B cell (primary cell): Measurements from ENCODE around the gene NFIB. TPM values are rescaled to one million over a fixed set of nuclear protein-coding genes. Genes with fewer than 3 reads are reported as not detected.

ENCODE experiments used
- ATAC-seq: fragments of 200-7000 bp; cut with Tn5 transposase; one replicate; pipeline ENCODE4 v1.10.0; 2021; ENCODE audit warnings: low read depth, mild to moderate bottlenecking, moderate number of reproducible peaks, moderate library complexity
- CTCF ChIA-PET: fragments of 350-600 bp; sonication (Branson Sonifier 250); formaldehyde crosslinking; loops from one replicate; lab custom pipeline; 2021; ENCODE audit warnings: antibody characterized with exemption, inconsistent platforms; lab: Charles Lee
- POLR2A ChIA-PET: fragments of 350-600 bp; sonication (Branson Sonifier 250); formaldehyde crosslinking; loops from one replicate; lab custom pipeline; 2021; ENCODE audit warnings: antibody characterized with exemption; lab: Charles Lee
- DNase-seq: peaks from one replicate; pipeline ENCODE4 v3.0.0; 2013
- H2AFZ ChIP-seq: 2 replicates; pipeline ENCODE4 v1.6.1; 2012; ENCODE audit warnings: mild to moderate bottlenecking, low read depth, low read length; ENCODE audit not compliant: insufficient read depth, poor library complexity, severe bottlenecking
- H3K27ac ChIP-seq, 2 donors: 1 replicate in 1 of 2; 2 replicates in 1 of 2; pipeline ENCODE4 v1.5.1; 2012 to 2013; ENCODE audit warnings: low read length in 2 of 2, mild to moderate bottlenecking in 2 of 2, moderate library complexity in 1 of 2
- H3K27me3 ChIP-seq, 4 experiments: fragments of 200-600 bp in 1 of 4; sonication (generic) in 1 of 4; replicated peaks in 1 of 4; 1 replicate in 2 of 4; 2 replicates in 2 of 4; pipeline versions ENCODE4 v1.6.1 to v1.7.0; 2013 to 2016; ENCODE audit warnings: low read length in 3 of 4, mild to moderate bottlenecking in 2 of 4, mixed read lengths in 1 of 4, moderate library complexity in 1 of 4; ENCODE audit not compliant: insufficient read depth in 4 of 4, control insufficient read depth in 3 of 4; ENCODE audit errors: control extremely low read depth in 1 of 4
- H3K36me3 ChIP-seq, 2 experiments: replicated peaks in 1 of 2; 1 replicate in 1 of 2; 2 replicates in 1 of 2; pipeline versions ENCODE4 v1.6.1 to v1.7.1; 2013; ENCODE audit warnings: low read length in 1 of 2; ENCODE audit not compliant: insufficient read depth in 2 of 2, control insufficient read depth in 1 of 2; ENCODE audit errors: control extremely low read depth in 1 of 2, extremely low read depth in 1 of 2
- H3K4me1 ChIP-seq, 2 donors: fragments of 200-600 bp in 1 of 2; sonication (generic) in 1 of 2; 1 replicate in 1 of 2; 2 replicates in 1 of 2; pipeline versions ENCODE4 v1.5.1 to v1.6.1; 2013 to 2017; ENCODE audit warnings: low read length in 2 of 2; ENCODE audit not compliant: control insufficient read depth in 2 of 2, insufficient read depth in 2 of 2
- H3K4me2 ChIP-seq: replicated peaks from 2 replicates; pipeline ENCODE3; 2012; ENCODE audit warnings: mild to moderate bottlenecking, low read depth, low read length; ENCODE audit not compliant: poor library complexity, severe bottlenecking
- H3K4me3 ChIP-seq, 5 experiments: fragments of 200-600 bp in 1 of 5; sonication (generic) in 1 of 5; 1 replicate in 3 of 5; 2 replicates in 2 of 5; pipeline versions ENCODE4 v1.5.1 to v1.7.0; 2011 to 2016; ENCODE audit warnings: low read length in 4 of 5, mild to moderate bottlenecking in 4 of 5, low read depth in 2 of 5, control low read depth in 1 of 5, moderate library complexity in 1 of 5; ENCODE audit not compliant: insufficient read depth in 1 of 5; ENCODE audit errors: control extremely low read depth in 1 of 5, extremely low read depth in 1 of 5
- H3K79me2 ChIP-seq: fragments of 200-600 bp; sonication (generic); one replicate; pipeline ENCODE4 v1.6.0; 2016; ENCODE audit warnings: low read length; ENCODE audit not compliant: control insufficient read depth, insufficient read depth
- H3K9ac ChIP-seq: fragments of 200-600 bp; sonication (generic); 2 replicates; pipeline ENCODE4 v1.6.1; 2017; ENCODE audit warnings: mild to moderate bottlenecking, low read length, moderate library complexity
- H3K9me3 ChIP-seq, 3 donors: one replicate each; pipeline versions ENCODE4 v1.6.1 to v1.7.1; 2013; ENCODE audit warnings: low read length in 2 of 3; ENCODE audit not compliant: control insufficient read depth in 2 of 3, insufficient read depth in 1 of 3; ENCODE audit errors: control extremely low read depth in 1 of 3
- H4K20me1 ChIP-seq: 2 replicates; pipeline ENCODE4 v1.6.0; 2012; ENCODE audit warnings: mild to moderate bottlenecking, low read length; ENCODE audit not compliant: insufficient read depth, control insufficient read depth, poor library complexity, severe bottlenecking
- H3K27ac Mint-ChIP-seq: one replicate; pipeline ENCODE4 v1.8.0; 2021; ENCODE audit warnings: mixed read lengths
- H3K27me3 Mint-ChIP-seq: one replicate; pipeline ENCODE4 v1.8.0; 2021; ENCODE audit warnings: mixed read lengths
- H3K4me1 Mint-ChIP-seq: one replicate; pipeline ENCODE4 v1.8.0; 2021; ENCODE audit warnings: mixed read lengths
- H3K4me3 Mint-ChIP-seq: one replicate; pipeline ENCODE4 v1.8.0; 2021; ENCODE audit warnings: mixed read lengths
- H3K9me3 Mint-ChIP-seq: one replicate; pipeline ENCODE4 v1.8.0; 2022; ENCODE audit warnings: mixed read lengths; ENCODE audit not compliant: insufficient read depth
- EZH2 ChIP-seq: IDR thresholded peaks from 2 replicates; pipeline ENCODE4 v1.6.1; 2012; ENCODE audit warnings: borderline replicate concordance, low read depth, mild to moderate bottlenecking, moderate library complexity, low read length; ENCODE audit not compliant: insufficient read depth, poor library complexity, severe bottlenecking
- WGBS: methylation state at CpG from one replicate; pipeline ENCODE4 v1.1.5; 2013; ENCODE audit warnings: missing lambda C conversion rate; ENCODE audit not compliant: insufficient coverage; 5-methylcytosine and 5-hydroxymethylcytosine counted together
- intact Hi-C: fragments of 100-400 bp; cut with micrococcal nuclease; formaldehyde crosslinking; loops from one replicate; pipeline ENCODE4 v1.10.0; 2022
- polyA plus RNA-seq: library from polyadenylated mRNA; depleted of rRNA; stranded (reverse); fragments of >200 nt; gene quantifications from 2 replicates; pipeline ENCODE4 v1.2.3, GENCODE V29; 2012
- total RNA-seq, 2 donors: library from RNA; stranded (reverse); fragments of 120-200 nt in 1 of 2; gene quantifications; 1 replicate in 1 of 2; 2 replicates in 1 of 2; pipeline versions ENCODE4 v1.2.3 to v1.2.4, GENCODE V29; 2013 to 2022
- TF ChIP-seq, protein P1 (sequence below): fragments of 200-600 bp; IDR thresholded peaks from one replicate; pipeline ENCODE4 v1.8.0; 2022; ENCODE audit warnings: antibody characterized with exemption, mild to moderate bottlenecking

NFIB gene
- total and polyA plus RNA-seq, 2 donors (not counting 1 experiment from before 2014, with no cell fraction given): not detected

GRCh38 chr9:14339746-14340145 lies 25.8 kb upstream of the NFIB start:
- Mint-ChIP-seq H3K4me3 (no peak overlapping the region), H3K9me3 (no peaks in the 10 kb centered on the region), H3K27me3 (peaks cover 33% of the 10 kb centered on the region), H3K27ac (no peak overlapping the region), H3K4me1 (no peaks in the 10 kb centered on the region)
- no peak overlapping the region for H3K27ac ChIP-seq
- ATAC-seq: no peak
- peaks cover 0 to 26% (median 9%) of the 10 kb centered on the region in 4 experiments for H3K27me3 ChIP-seq
- peaks cover 0 to 6% (median 0%) of the 10 kb centered on the region in 3 donors for H3K9me3 ChIP-seq
- no peak overlapping the region for H3K4me3 ChIP-seq
- H3K4me2 ChIP-seq: no peak overlapping the region
- TF ChIP-seq, protein P1, sequence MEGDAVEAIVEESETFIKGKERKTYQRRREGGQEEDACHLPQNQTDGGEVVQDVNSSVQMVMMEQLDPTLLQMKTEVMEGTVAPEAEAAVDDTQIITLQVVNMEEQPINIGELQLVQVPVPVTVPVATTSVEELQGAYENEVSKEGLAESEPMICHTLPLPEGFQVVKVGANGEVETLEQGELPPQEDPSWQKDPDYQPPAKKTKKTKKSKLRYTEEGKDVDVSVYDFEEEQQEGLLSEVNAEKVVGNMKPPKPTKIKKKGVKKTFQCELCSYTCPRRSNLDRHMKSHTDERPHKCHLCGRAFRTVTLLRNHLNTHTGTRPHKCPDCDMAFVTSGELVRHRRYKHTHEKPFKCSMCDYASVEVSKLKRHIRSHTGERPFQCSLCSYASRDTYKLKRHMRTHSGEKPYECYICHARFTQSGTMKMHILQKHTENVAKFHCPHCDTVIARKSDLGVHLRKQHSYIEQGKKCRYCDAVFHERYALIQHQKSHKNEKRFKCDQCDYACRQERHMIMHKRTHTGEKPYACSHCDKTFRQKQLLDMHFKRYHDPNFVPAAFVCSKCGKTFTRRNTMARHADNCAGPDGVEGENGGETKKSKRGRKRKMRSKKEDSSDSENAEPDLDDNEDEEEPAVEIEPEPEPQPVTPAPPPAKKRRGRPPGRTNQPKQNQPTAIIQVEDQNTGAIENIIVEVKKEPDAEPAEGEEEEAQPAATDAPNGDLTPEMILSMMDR: no peak
- TF ChIP-seq EZH2: no peak
- 86% methylated on average over 1 of the region's 2 CpGs for WGBS
- CTCF ChIA-PET: no interaction called here
- H2AFZ ChIP-seq: no peak overlapping the region
- POLR2A ChIA-PET: no interaction called here
- no peaks in the 10 kb centered on the region for H3K79me2 ChIP-seq
- intact Hi-C loops: no loop called here
- no peak for DNase-seq
- H4K20me1 ChIP-seq: no peaks in the 10 kb centered on the region
- H3K36me3 ChIP-seq: no peaks in the 10 kb centered on the region
- H3K9ac ChIP-seq: no peak overlapping the region
- no peaks in the 10 kb centered on the region for H3K4me1 ChIP-seq

DNA sequence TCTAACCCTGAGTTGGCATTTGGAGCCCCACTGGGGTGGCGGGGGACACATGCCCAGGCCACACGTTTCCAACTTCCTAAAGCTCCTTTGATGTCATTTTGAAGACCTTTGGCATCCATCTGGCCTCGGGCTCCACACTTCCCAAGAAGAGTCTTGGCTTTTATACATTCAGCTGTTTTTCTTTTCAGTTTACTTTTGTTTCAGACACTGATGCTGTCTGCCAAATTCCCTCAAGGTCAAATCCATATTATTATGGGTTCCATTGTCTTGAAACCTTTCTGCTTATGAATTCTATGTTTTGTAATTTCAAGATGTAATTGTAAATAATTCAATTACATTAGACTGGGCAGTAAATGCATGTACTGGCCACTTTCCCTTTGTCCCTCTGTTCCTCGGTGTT lies 23.7 kb upstream of the NFIB start:
- H3K27ac Mint-ChIP-seq: no peak overlapping the region
- H3K9me3 Mint-ChIP-seq: no peaks in the 10 kb centered on the region
- intact Hi-C loops: no loop called here
- ATAC-seq: no peak
- Histone ChIP-seq H2AFZ (no peak overlapping the region), H3K9me3 (peaks cover 0 to 6% (median 0%) of the 10 kb centered on the region in 3 donors), H3K4me1 (no peaks in the 10 kb centered on the region), H3K4me3 (no peak overlapping the region), H3K27ac (no peak overlapping the region), H3K4me2 (no peak overlapping the region), H4K20me1 (no peaks in the 10 kb centered on the region), H3K36me3 (no peaks in the 10 kb centered on the region), H3K79me2 (no peaks in the 10 kb centered on the region), H3K27me3 (peaks cover 0 to 11% (median 4%) of the 10 kb centered on the region in 4 experiments), H3K9ac (no peak overlapping the region)
- no peak overlapping the region for H3K4me3 Mint-ChIP-seq
- 84% methylated on average over 4 of the region's 4 CpGs for WGBS
- H3K27me3 Mint-ChIP-seq: peaks cover 43% of the 10 kb centered on the region
- ChIA-PET CTCF (no interaction called here), POLR2A (no interaction called here)
- TF ChIP-seq EZH2: no peak
- H3K4me1 Mint-ChIP-seq: no peaks in the 10 kb centered on the region
- DNase-seq: no peak
